ENCODE data around the gene PLA2G6.
"Not testable (repeated sequence)": the region's sequence is repeated elsewhere in the genome, so short reads cannot be mapped to it uniquely, and the experiment has no call there.

PLA2G6 gene

DNA sequence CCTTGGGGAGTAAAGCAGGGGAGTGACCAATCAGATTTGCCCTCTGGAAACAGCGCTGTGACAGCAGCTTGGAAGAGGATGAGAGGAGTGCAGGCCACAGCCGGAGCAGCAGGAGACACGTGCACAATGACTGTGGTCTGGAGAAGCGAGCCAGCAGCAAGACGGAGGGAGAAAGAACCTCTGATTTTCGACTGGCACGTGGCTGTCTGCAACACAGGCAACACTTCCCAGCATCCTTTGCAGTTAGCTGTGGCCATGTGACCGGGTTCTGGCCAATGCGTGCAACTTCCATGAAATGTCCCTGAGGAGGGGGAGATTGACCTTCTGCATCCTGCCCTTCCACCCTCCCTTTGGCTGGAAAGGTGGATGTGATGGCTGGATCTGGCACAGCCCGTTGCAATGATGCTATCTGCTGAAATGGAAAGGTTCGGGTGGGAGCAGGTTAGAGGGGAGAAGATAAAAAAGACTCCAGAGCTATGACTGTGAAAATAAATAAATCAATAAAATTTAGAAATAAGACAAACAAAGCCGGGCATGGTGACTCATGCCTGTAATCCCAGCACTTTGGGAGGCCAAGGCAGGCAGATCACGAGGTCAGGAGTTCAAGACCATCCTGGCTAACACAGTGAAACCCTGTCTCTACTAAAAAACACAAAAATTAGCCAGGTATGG lies 15.6 kb downstream of the PLA2G6 start:
- DNase-seq = no peak

DNA sequence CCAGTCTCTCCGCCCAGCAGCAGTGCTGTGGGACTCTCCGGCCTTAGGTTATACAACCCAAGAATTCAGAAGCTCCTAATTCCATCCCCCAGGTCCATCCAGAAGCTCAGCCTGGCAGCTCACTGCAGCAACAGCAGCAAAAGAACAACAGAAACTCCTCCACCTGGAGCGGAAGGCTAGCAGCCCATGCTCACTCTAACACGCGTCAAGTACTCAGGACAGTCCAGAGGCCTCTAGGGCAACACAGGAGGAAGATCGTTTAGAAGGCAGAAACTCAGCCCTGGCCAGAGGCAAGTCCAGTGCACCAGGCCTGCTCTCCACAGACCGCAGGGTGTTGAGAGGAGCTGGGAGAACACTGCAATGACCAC lies 17.1 kb downstream of the PLA2G6 start:
- DNase-seq = no peak

DNA sequence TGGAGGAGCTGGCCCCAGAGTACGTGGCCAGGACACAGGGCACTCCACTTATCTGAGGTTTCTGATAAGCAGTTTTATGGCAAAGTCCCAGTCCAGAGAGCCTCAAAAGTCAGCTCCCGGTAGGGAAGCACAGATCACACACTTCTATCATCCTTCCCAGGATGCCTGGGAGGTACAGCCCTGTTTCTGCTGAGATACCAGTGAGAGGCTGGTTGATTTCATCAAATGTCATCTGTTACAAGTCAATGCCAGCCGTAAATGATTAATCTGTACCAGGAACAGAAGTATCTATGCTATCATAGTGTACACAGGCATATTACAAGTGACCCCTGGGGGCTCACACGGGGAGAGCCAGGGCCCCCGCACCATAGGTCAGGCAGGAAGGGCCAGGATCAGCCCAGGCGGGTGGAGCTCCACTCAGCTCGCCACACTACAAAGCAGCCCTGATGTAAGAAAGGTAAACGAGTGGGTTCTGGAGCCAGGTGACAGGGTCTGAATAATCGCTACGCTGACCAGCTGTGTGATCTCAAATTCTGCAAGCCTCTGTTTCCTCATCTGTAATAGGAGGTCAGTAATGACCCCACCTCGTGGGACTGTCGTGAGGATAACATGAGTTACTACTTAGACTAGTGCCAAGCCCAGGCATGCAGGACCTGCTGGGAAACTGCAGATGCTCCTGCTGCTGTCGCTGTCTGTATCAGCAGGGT lies 17.6 kb downstream of the PLA2G6 start:
- DNase-seq = no peak

DNA sequence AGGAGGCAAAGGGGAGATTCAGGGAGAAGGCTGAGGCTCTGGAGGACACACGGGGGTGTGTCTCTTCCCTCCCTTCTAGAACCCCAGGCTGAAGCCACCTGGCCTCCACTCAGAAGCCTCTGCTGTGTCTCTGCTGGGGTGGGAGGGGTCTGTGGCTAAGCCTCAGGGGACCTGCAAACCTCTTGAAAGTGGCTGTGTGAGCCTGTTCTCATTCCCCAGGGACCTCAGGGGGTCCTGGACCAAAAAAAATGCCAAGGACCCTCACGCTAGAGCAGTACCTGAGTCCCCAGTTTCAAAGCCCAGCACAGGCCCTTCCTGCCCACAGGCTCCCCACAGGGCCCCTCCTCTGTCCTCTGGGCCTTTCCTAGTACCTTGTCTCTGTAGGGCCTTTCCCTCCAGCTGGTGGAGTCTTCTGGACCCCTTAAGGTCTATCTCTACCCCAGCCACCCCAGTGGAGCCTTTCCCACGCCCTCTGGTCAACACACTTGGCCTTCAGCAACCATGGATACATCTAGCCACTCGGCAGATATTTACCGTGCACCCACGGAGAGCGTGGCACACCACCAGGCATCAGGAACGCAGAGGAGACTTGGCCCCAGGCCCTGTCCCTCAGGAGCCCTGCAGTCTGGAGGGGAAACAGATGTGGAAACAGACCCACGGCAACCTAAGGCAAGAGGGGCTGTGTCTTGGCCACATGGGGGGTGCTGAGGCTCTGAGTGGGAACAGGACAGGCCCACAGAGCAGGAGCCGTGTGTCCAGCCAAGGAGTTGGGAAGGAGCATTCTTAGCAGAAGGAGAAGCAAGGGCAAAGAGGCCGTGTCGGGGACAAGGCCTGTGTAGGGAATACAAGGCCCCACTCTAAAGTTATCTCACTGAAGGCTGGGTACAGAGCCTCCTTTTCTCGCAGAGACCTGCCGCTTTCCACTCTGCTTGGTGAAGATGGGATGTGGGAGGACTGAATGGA lies 18.5 kb downstream of the PLA2G6 start:
- DNase-seq = no peak

DNA sequence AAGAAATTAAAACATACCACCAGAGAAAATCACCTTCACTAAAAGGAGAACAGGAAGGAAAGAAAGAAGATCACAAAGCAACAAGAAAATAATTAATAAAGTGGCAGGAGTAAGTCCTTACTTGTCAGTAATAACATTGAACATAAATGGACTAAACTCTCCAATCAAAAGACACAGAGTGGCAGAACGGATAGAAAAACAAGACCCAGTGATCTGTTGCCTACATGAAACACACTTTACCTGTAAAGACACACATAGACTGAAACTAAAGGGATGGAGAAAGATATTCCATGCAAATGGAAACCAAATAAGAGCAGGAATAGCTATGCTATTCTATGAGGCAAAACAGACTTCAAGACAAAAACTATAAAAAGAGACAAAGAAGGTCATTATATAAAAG lies 25.9 kb downstream of the PLA2G6 start:
- no peak for DNase-seq

DNA sequence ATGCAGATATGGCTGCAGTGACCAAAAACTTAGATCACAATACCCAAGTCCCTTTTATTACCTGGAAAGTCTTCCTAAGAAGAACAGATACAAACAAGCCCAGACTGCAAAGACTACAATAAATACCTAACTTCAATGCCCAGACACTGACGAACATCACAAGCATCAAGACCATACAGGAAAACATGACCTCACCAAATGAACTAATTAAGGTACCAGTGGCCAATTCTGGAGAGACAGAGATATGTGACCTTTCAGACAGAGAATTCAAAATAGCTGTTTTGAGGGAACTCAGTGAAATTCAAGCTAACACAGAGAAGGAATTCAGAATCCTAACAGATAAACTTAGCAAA lies 27.1 kb downstream of the PLA2G6 start:
- DNase-seq = not testable (repeated sequence)

DNA sequence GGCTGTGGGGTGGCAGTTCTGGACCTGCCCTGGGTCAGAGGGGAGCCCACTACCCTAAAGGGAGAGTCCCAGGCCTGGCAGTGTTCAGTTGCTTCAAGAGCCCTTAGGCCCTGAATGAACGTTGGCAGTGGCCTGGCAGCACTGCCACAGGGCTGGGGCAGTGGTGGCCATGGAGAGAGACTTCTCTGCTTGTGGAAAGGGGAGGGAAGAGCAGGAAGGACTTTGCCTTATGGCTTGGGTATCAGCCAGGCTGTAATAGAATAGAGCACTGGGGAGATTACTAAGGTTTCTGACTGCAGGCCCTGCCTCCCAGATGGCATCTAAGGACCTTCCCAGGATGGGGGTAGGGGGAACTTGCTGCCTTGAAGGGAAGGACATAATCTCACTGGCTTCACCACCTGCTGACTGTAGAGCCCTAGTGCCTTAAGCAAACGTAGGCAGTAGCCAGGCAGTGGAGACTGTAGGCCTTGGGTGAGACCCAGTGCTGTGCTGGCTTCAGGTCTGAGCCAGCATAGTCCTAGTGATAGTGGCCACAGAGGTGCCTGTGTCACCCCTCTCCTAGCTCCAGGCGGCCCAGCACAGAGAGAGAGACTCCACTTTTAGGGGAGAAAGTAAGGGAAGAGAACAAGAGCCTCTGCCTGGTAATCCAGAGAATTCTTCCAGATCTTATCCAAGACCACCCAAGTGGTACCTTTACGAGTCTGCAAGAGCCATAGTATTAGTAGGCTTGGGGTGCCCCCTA lies 27.6 kb downstream of the PLA2G6 start:
- DNase-seq = no peak

DNA sequence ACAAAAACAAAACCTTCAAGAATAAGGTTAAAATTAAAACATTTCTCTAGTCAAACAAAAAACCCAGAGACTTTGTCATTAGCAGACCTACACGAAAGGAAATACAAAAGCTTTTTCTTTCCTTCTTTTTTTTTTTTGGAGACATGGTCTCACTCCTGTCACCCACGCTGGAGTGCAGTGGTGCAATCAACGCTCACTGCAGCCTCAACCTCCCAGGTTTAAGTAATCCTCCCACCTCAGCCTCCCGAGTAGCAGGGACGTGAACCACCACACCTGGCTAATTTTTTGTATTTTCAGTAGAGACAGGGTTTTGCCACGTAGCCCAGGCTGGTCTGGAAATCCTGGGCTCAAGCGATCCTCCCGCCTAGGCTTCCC lies 30.5 kb downstream of the PLA2G6 start:
- DNase-seq = no peak

DNA sequence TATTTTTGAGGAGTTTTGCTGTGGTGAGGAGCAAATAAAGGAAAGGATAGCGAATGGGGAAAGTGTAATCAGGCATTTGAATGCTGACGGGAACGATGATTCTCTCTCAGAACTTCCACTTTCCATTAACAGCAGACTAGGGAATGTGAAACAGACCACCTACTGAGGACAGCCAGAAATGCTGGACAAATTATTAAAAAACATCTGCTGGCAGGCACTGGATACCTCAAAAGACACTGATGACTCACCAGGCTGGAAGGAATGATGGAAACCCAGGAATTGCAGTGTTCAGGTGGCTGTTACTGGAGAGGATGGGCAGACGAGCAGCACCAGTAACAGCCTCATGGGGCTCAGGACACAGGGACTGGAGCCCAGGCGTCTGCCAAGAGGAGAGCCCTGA lies 33.4 kb downstream of the PLA2G6 start:
- DNase-seq = no peak

DNA sequence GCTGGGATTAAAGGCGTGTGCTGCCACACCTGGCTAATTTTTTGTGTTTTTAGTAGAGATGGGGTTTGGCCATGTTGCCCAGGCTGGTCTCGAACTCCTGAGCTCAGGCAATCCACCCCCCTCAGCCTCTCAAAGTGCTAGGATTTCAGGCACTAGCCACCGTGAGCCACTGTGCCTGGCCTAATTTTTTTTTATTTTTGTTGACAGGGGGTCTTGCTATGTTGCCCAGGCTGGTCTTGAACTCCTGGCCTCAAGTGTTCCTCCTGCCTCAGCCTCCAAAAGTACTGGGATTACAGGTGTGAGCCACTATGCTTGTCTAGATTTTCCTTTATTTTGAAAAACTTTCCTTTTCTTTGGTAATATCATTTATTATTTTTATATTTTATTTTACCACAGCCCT lies 35.5 kb downstream of the PLA2G6 start:
- DNase-seq = not testable (repeated sequence)

DNA sequence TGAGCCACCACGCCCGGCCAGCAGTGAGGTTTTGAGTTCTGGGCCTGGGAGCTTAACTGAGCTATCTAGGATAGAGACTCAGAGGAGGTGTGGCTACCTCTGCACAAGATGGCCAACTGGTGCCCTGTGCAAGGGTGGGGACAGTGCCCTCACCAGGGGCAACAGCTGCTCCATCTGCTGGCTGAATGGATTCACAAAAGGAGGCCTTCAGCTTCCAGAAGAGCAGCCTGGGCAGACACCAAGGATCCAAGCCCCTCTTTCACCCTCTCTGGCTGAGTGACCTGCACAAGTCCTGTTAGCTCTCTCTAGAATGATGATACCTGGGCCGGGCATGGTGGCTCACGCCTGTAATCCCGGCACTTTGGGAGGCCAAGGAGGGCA lies 37.6 kb downstream of the PLA2G6 start:
- no peak for DNase-seq

DNA sequence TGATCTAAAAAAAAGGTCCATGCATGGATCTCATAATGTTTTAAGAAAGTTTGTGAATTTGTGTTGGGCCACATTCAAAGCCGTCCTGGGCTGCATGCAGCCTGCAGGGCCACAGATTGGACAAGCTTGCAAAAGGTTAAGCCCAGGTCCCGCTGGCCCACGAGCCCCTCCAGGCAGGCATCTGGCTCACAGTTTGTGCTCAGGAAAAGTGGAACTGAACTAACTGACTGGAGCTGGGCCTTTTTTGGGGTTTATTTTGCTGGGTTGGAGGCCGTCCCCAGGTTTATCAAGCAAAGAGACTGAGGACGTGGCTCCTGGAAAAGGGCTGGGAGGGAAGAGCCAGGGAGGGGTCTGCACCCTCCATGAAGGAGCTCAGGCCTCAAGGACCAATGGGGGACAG lies 39.0 kb downstream of the PLA2G6 start:
- no peak for DNase-seq

DNA sequence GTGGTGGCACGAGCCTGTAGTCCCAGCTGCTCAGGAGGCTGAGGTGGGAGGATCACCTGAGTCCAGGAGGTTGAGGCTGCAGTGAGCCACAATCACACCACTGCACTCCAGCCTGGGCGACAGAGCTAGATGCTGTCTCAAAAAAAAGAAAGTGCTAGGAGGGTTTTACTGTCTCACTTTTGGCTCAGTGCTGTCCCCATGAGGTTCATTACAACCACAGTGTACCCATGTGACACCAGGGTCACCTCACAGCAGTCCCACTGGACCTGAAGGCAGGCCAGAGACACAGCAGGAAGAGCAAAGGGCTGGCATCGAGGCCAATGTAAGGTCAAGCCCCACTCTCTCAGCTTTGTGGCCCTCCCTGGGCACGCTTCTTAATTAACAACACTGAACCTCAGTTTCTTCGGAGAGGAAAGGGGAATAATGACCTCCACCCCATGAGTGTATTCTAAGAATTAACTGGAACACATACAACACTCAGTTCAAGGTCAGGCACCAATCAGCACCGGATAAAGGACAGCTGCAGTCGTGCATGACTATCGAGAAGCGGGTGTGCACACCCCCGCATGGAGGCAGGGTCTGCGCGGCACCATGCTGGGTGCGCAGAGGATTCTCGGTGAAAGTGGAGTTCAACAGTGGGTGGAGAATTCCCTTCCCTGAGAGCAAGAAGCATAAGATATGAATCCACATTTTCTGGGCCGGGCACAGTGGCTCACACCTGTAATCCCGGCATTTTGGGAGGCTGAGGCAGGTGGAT lies 40.2 kb downstream of the PLA2G6 start:
- DNase-seq = no peak

DNA sequence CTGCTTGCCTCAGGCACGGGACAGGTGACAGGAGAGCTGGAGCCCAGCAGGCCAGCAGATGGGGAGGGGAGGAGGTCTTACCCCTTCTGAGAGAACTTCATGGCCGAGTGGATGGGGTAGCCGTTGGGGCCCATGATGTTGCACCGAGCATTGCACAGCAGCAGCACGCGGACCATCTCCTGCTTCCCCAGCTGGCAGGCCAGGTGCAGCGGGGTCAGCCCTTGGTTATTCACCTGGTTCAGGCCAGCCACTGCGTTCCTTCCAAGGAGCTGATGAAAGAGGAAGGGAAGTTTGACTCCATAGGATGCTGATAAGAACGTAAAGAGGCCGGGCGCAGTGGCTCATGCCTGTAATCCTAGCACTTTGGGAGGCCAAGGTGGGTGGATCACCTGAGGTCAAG lies 41.7 kb downstream of the PLA2G6 start:
- DNase-seq = no peak

DNA sequence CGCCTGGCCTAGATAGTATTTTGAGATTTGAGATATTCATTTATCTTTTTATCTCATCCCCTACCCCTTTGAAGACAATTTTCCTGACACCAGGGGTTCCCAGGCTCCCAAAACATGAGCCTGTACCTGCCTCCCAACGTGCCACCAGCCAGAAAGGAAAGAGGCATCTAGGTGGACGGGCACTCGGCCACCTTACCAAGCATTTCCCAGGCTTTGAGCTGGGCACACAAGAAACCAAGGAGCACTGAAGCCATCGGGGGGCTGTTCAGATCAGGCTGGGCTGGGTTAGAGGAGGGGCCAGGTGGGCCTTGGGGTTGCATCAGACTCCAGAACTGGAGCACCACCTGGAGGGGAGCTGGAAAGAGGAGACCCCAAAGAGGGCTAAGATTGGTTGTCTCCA lies 42.7 kb downstream of the PLA2G6 start:
- DNase-seq = no peak

DNA sequence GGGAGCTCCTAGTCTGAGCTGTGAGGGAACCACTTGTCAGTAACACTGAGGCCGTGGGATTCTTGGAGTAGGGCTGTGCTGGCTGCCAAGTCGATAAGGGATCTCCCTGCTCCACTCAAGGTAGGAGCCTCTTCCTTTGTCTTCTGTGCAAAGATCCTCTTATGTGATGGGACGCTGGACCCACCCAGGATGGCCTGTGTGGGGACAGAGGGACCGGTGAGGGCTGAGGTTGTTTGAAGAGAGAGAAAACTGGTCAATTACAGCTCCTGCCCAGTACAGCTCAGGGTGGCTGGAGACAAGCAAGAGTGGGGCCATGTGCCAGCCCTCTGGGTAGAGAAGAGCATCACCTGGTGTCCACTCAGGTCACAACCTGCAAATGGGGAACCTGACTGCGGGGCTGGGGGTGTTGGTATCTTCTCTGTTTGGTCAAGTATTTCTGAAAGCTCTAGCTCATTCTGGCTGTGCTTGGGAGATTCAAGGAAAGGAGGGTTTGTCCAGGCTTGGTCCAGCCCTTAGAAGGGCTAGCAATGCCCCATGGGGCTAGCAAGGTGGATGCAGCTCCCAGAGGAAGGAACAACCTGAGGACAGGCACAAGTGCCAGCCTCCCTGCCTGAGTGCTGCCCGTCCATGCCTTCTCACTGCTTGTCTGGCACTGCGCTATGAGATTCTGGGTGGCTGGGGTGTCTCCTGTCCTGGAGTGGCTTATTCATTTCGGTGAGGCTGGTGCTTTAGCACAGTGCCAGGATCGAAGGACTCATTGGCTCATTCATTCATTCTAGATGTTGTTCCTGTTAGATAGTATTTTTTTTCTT lies 43.5 kb downstream of the PLA2G6 start:
- no peak for DNase-seq

DNA sequence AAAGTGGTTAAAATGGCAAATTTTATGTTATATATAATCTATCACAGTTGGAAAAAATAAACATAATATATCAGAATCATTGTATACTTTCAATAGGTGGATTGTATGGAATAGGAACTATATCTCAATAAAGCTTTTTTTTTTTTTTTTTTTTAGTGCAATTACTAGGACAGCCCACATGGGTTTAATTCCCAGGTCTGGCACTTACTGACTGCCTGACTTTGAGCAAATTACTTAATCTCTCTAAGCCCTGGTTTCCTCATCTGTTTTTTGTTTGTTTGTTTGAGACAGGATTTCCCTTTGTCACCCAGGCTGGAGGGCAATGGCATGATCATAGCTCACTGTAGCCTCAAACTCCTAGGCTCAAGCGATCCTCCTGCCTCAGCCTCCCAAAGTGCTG lies 45.0 kb downstream of the PLA2G6 start:
- no peak for DNase-seq

DNA sequence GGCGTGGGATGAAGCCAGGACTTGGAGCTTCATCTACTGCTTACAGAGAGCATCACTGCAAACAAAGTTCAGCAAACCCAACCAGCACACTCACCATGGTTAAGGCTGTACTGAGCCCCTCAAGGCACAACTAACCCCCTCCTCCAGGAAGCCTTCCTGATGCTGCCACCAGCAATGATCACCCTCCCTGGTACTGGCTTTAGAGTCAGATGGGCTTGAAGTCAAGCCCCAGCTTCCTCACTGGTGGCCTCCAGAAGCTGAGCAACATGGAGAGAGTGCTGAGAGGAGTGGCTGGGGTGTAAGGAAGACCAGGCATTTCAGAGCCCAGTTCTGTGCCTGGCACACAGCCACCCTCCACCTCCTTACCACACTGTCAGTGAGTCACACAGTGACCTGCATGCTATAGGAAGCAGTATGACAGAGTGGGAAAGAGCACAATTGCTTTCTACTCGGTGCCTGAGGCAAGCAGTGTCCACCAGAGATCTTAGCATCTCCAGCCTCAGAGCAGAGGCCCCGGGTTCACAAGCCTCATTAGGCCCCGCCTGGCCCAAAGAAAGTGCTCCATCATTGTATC lies 46.4 kb downstream of the PLA2G6 start:
- DNase-seq = no peak

DNA sequence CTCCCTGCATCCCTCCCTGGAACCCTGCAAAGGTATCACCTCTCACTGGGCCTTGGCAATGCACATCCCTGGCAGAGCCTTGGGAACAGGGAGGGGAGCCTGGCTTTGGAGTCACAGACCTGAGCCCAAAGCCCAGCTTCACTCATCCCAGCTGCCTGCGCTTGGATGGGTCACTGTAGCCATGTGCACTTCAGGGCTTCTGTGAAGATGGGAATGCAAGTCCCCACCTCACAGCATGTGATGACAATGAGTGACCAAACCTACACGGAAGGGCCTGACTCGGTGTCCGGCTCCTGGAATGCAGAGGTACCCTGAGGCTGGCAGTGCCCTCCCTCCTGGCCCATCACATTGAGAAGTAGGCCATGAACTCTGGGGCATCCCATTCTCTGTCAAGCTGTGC lies 48.3 kb downstream of the PLA2G6 start:
- DNase-seq = no peak

DNA sequence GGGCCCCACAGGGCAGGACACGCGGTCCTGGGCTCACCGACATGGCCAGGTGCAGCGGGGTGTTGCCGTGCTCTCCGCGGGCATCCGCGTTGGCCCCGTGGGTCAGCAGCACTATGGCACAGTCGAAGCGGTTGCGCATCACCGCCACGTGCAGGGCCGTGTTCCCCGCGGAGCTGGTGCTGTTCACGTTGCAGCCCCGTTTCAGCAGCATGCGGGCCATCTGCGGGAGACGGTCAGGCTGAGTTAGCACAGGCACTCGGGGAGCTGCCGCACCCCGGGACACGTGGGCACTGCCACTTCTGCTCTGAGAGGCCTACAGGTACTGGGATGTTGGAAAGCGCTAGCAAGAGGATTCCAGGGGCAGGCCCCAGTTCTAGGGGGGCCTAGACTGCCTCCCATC lies 48.8 kb downstream of the PLA2G6 start:
- no peak for DNase-seq

DNA sequence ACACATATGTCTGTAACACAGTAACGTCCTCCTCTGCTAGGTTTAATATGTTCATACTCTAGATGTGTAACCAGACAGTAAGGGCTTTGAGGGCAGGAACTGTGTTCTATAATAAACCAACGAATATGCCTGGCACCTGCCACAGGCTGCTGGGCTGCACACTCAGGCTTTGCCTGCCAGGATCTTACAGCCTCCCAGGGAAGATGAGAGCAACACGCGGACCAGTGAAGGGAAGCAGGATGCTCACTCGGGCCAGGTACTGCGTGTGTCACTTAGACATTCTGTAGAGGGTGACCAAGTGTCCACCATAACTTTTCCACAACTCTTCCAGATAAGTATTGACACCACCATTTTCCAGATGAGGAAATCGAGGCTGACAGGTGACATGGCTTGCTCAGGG lies 49.5 kb downstream of the PLA2G6 start:
- DNase-seq = no peak
